ENCODE results near the gene CARNS1.

- TF ChIP-seq NRF1 (IDR thresholded peaks at IDR 0.05; ENCODE audit: low read depth, low read length) (no peak), CTCF (IDR thresholded peaks at IDR 0.05; ENCODE audit: control extremely low read depth in 1 of 3, insufficient read depth in 1 of 3, low read depth in 1 of 3, low read length in 3 of 3) (no peak), POLR2A (IDR thresholded peaks at IDR 0.05; ENCODE audit: control extremely low read depth in 1 of 2, low read depth in 2 of 2, low read length in 2 of 2) (no peak), GABPA (IDR thresholded peaks at IDR 0.05; ENCODE audit: borderline replicate concordance, insufficient read depth, low read length) (no peak), TBP (IDR thresholded peaks at IDR 0.05; ENCODE audit: low read depth, low read length) (no peak), RFX5 (IDR thresholded peaks at IDR 0.05; ENCODE audit: borderline replicate concordance, low read depth, low read length) (no peak), CBX5 (IDR thresholded peaks at IDR 0.05; ENCODE audit: low read depth, low read length) (no peak), EGR1 (IDR thresholded peaks at IDR 0.05; ENCODE audit: borderline replicate concordance, low read depth, low read length) (no peak), RAD21 (IDR thresholded peaks at IDR 0.05 in 1 of 2, conservative IDR thresholded peaks at IDR 0.05 in 1 of 2; ENCODE audit: low read depth in 2 of 2, low read length in 2 of 2) (no peak), EZH2 (IDR thresholded peaks at IDR 0.05; ENCODE audit: low read depth, low read length, severe bottlenecking) (no peak), POLR2AphosphoS5 (IDR thresholded peaks at IDR 0.05; ENCODE audit: low read depth, low read length) (no peak)
Observed at GRCh38 chr11:67368621-67369020, 46.9 kb upstream of the CARNS1 start.
